DOHH2 (cell line): ENCODE measurements around the gene FAM32A.

ENCODE experiments used
- CTCF ChIP-seq: fragments of 200-600 bp; sonication (generic); IDR thresholded peaks from one replicate; pipeline ENCODE4 v1.5.1; 2014; ENCODE audit warnings: antibody characterized with exemption, mild to moderate bottlenecking, low read depth, low read length; ENCODE audit not compliant: poor library complexity, severe bottlenecking
- EZH2phosphoT487 ChIP-seq: fragments of 200-600 bp; sonication (generic); IDR thresholded peaks from 2 replicates; pipeline ENCODE4 v1.6.1; 2017; ENCODE audit warnings: borderline replicate concordance, mild to moderate bottlenecking, antibody characterized with exemption, low read length, moderate library complexity, mixed read lengths

- TF ChIP-seq CTCF (peak; percentile 58), EZH2phosphoT487 (no peak)
These were observed 536 bp downstream of the FAM32A start for GRCh38 chr19:16185768-16186123.
